ENCODE data around the gene RRAS2.
"Not testable (repeated sequence)": the region's sequence is repeated elsewhere in the genome, so short reads cannot be mapped to it uniquely, and the experiment has no call there.

RRAS2 gene

DNA sequence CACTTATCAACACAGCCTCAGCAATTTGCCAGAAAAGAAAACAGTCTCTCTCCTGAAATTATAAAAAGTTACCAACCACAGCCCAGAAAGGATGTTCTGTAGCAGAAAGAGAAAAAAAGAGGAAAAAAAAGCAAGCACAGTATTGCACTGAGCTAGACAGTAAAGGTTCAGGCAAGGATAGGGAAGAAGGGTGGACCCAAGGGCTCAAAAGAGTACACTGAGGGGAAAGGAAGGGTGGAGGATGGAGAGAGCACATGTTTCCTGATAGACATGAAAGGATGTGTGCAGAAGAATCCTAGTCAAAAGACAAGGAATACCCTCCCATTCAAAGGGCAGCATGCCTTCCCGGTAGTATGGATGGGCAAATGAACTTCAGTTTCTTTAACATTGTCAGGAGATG, 59.1 kb downstream of the RRAS2 start:
- TF ChIP-seq CTCF (IDR thresholded peaks at IDR 0.05; ENCODE audit: borderline replicate concordance, extremely low read depth, low read length, poor library complexity, severe bottlenecking) (no peak), EZH2 (IDR thresholded peaks at IDR 0.05; ENCODE audit: borderline replicate concordance, low read depth, low read length, severe bottlenecking) (no peak)
- no peak overlapping the region for H3K4me3 ChIP-seq (ENCODE audit: low read depth in 1 of 2, low read length in 2 of 2)
- no peaks in the 10 kb centered on the region for H3K9me3 ChIP-seq (ENCODE audit: insufficient read depth, low read length, severe bottlenecking)
- H3K4me1 ChIP-seq (ENCODE audit: insufficient read depth, low read length) = peaks cover 16% of the 10 kb centered on the region; the same call in 1 of the 2 replicates
- peaks cover 52% of the 10 kb centered on the region for H4K20me1 ChIP-seq (ENCODE audit: insufficient read depth, low read length)
- H3K27me3 ChIP-seq (ENCODE audit: insufficient read depth, low read length, poor library complexity) = no peaks in the 10 kb centered on the region
- no peak overlapping the region for H2AFZ ChIP-seq (ENCODE audit: low read depth, low read length)
- H3K36me3 ChIP-seq (ENCODE audit: insufficient read depth, low read length) = peaks cover 1% of the 10 kb centered on the region; the same call in 1 of the 2 replicates
- DNase-seq = no peak
- H3K9ac ChIP-seq (ENCODE audit: low read depth, low read length) = no peak overlapping the region
- ATAC-seq (ENCODE audit: insufficient read depth, low read depth) = no peak
- H3K4me2 ChIP-seq (ENCODE audit: insufficient read depth, low read length) = no peak overlapping the region
- H3K79me2 ChIP-seq (ENCODE audit: insufficient read depth, low read length) = peaks cover 96% of the 10 kb centered on the region
- H3K27ac ChIP-seq (ENCODE audit: low read length) = no peak overlapping the region

DNA sequence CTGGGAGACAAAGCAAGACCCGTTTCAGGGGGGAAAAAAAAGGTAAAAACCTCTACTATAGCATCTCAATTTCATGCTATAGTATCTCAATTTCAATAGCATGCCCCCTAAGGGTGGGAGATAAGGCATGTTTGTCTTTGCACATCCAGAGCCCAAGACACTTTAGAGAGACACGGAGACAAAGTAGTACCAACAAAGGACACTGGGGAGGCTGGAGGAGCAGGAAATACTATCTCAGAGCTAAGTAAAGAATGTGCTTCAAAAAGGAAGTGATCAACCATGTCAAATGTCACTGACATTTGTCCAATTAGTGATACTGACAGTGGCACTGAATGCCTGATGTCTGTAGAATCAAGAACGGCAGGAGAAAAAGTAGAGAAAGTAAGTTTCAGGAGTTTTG, 68.6 kb downstream of the RRAS2 start:
- peaks cover 11% of the 10 kb centered on the region; the same call in 1 of the 2 replicates for H3K79me2 ChIP-seq (ENCODE audit: insufficient read depth, low read length)
- H3K4me1 ChIP-seq (ENCODE audit: insufficient read depth, low read length) = no peaks in the 10 kb centered on the region
- TF ChIP-seq CTCF (IDR thresholded peaks at IDR 0.05; ENCODE audit: borderline replicate concordance, extremely low read depth, low read length, poor library complexity, severe bottlenecking) (peak; percentile 27), EZH2 (IDR thresholded peaks at IDR 0.05; ENCODE audit: borderline replicate concordance, low read depth, low read length, severe bottlenecking) (no peak)
- H4K20me1 ChIP-seq (ENCODE audit: insufficient read depth, low read length) = no peaks in the 10 kb centered on the region
- H3K4me2 ChIP-seq (ENCODE audit: insufficient read depth, low read length) = no peak overlapping the region
- no peak overlapping the region for H3K27ac ChIP-seq (ENCODE audit: low read length)
- no peaks in the 10 kb centered on the region for H3K9me3 ChIP-seq (ENCODE audit: insufficient read depth, low read length, severe bottlenecking)
- H3K9ac ChIP-seq (ENCODE audit: low read depth, low read length) = no peak overlapping the region
- no peak overlapping the region for H3K4me3 ChIP-seq (ENCODE audit: low read depth in 1 of 2, low read length in 2 of 2)
- no peak overlapping the region for H2AFZ ChIP-seq (ENCODE audit: low read depth, low read length)
- H3K36me3 ChIP-seq (ENCODE audit: insufficient read depth, low read length) = peaks cover 69% of the 10 kb centered on the region
- H3K27me3 ChIP-seq (ENCODE audit: insufficient read depth, low read length, poor library complexity) = no peaks in the 10 kb centered on the region
- ATAC-seq (ENCODE audit: insufficient read depth, low read depth) = no peak
- no peak for DNase-seq

GRCh38 chr11:14288189-14288935, 70.6 kb downstream of the RRAS2 start:
- Histone ChIP-seq H3K4me2 (ENCODE audit: insufficient read depth, low read length) (no peak overlapping the region), H3K9ac (ENCODE audit: low read depth, low read length) (no peak overlapping the region), H3K27me3 (ENCODE audit: insufficient read depth, low read length, poor library complexity) (no peaks in the 10 kb centered on the region), H3K79me2 (ENCODE audit: insufficient read depth, low read length) (peaks cover 7% of the 10 kb centered on the region; the same call in 1 of the 2 replicates), H3K36me3 (ENCODE audit: insufficient read depth, low read length) (peaks cover 57% of the 10 kb centered on the region), H4K20me1 (ENCODE audit: insufficient read depth, low read length) (no peaks in the 10 kb centered on the region), H3K4me1 (ENCODE audit: insufficient read depth, low read length) (no peaks in the 10 kb centered on the region), H3K9me3 (ENCODE audit: insufficient read depth, low read length, severe bottlenecking) (no peaks in the 10 kb centered on the region), H3K27ac (ENCODE audit: low read length) (no peak overlapping the region), H2AFZ (ENCODE audit: low read depth, low read length) (no peak overlapping the region), H3K4me3 (ENCODE audit: low read depth in 1 of 2, low read length in 2 of 2) (no peak overlapping the region)
- no peak for TF ChIP-seq EZH2 (IDR thresholded peaks at IDR 0.05; ENCODE audit: borderline replicate concordance, low read depth, low read length, severe bottlenecking)
- no peak for TF ChIP-seq CTCF (IDR thresholded peaks at IDR 0.05; ENCODE audit: borderline replicate concordance, extremely low read depth, low read length, poor library complexity, severe bottlenecking)
- ATAC-seq (ENCODE audit: insufficient read depth, low read depth) (no peak), DNase-seq (no peak)

DNA sequence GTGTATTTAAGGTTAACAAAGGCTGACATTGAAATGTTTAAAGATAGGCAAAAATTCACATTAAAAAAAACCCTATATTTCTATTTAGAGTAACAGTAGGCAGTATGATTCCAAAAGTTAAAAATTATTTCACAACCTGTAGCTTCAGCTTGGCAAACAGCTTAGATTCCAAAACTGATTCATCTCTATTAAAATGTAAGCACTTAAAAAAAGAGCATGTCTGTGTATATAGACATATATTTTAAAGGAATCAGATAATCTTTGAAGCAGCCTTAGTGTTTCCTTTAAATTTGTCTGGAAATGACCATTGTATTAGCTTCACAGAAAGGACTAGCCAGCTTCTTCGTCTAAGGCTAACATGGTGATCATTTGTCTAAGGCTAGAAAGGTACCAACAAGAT, 80.1 kb downstream of the RRAS2 start:
- H3K9me3 ChIP-seq (ENCODE audit: insufficient read depth, low read length, severe bottlenecking); H3K27me3 ChIP-seq (ENCODE audit: insufficient read depth, low read length, poor library complexity); H3K4me2 ChIP-seq (ENCODE audit: insufficient read depth, low read length); H2AFZ ChIP-seq (ENCODE audit: low read depth, low read length); H4K20me1 ChIP-seq (ENCODE audit: insufficient read depth, low read length); H3K79me2 ChIP-seq (ENCODE audit: insufficient read depth, low read length); ATAC-seq (ENCODE audit: insufficient read depth, low read depth); H3K27ac ChIP-seq (ENCODE audit: low read length); DNase-seq; H3K9ac ChIP-seq (ENCODE audit: low read depth, low read length); H3K4me3 ChIP-seq (ENCODE audit: low read depth in 1 of 2, low read length in 2 of 2); H3K4me1 ChIP-seq (ENCODE audit: insufficient read depth, low read length): not testable (repeated sequence)
- peaks cover 27% of the 10 kb centered on the region; the same call in 1 of the 2 replicates for H3K36me3 ChIP-seq (ENCODE audit: insufficient read depth, low read length)

Data from DND-41 (cell line).